ENCODE results near the gene RIPPLY3.
"Not testable (repeated sequence)": the region's sequence is repeated elsewhere in the genome, so short reads cannot be mapped to it uniquely, and the experiment has no call there.

The RIPPLY3 gene

GRCh38 chr21:36999131-36999898, 7.2 kb upstream of the RIPPLY3 start:
- Histone ChIP-seq H3K27me3 (replicated peaks) (no peaks in the 10 kb centered on the region), H3K36me3 (replicated peaks) (no peaks in the 10 kb centered on the region), H3K27ac (no peak overlapping the region), H3K4me3 (ENCODE audit: low read depth, low read length) (no peak overlapping the region)
- in situ Hi-C loops (cut with HindIII; ENCODE audit: low pct_ligation_motif_present, low sequenced_read_pairs), result no loop called here
- no peak for DNase-seq
- no peak for TF ChIP-seq CTCF (IDR thresholded peaks at IDR 0.05; ENCODE audit: low read depth, low read length, missing control alignments)

DNA sequence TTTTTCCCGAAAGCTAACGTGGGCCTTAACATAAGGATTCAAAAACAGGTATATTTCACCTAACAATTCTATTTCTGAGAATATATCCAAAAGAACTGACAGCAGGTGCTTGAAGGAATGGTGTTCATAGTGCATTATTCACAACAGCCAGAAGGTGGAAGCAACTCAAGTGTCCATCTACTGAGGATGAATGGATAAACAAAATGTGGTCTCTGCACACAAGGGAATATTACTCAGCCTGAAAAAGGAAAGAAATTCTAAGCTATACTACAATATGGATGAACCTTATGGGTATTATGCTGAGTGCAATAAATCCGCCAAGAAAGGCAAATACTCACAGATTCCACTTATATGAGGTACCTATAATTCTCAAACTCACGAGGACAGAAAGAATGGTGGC, 6.1 kb upstream of the RIPPLY3 start:
- in situ Hi-C loops (cut with HindIII; ENCODE audit: low pct_ligation_motif_present, low sequenced_read_pairs), result no loop called here
- no peaks in the 10 kb centered on the region for H3K27me3 ChIP-seq (replicated peaks)
- no peak for DNase-seq
- H3K27ac ChIP-seq, result no peak overlapping the region
- no peaks in the 10 kb centered on the region for H3K36me3 ChIP-seq (replicated peaks)
- no peak overlapping the region for H3K4me3 ChIP-seq (ENCODE audit: low read depth, low read length)
- TF ChIP-seq CTCF (IDR thresholded peaks at IDR 0.05; ENCODE audit: low read depth, low read length, missing control alignments), result no peak

DNA sequence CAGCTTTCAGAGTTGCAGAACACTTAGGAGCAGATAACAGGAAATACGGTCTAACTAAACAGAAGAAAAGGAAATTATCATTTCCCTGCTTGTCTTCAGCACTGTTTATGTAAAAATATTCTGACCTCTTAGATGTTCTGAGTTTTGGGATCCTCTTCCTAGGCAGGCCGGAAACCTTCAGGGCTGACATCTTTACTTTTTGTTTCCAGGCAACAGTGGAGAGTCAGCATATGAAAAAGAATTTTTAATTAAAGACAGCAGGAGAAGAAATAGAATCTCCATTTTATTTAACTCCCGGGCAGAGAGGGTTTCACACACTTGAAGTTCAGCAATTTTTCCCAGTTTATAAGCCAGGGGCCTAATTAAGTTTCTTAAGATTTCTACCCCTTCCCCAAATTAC, 5.1 kb upstream of the RIPPLY3 start:
- H3K27me3 ChIP-seq (replicated peaks), result no peaks in the 10 kb centered on the region
- in situ Hi-C loops (cut with HindIII; ENCODE audit: low pct_ligation_motif_present, low sequenced_read_pairs), result no loop called here

GRCh38 chr21:37002851-37003250, 3.7 kb upstream of the RIPPLY3 start:
- DNase-seq; H3K27me3 ChIP-seq (replicated peaks); H3K27ac ChIP-seq; H3K4me3 ChIP-seq (ENCODE audit: low read depth, low read length); in situ Hi-C loops (cut with HindIII; ENCODE audit: low pct_ligation_motif_present, low sequenced_read_pairs); H3K36me3 ChIP-seq (replicated peaks): not testable (repeated sequence)

More for the DNA sequence above, 5.1 kb upstream of the RIPPLY3 start:
- DNase-seq, result no peak
- no peak overlapping the region for H3K4me3 ChIP-seq (ENCODE audit: low read depth, low read length)
- no peak for TF ChIP-seq CTCF (IDR thresholded peaks at IDR 0.05; ENCODE audit: low read depth, low read length, missing control alignments)
- no peak overlapping the region for H3K27ac ChIP-seq
- no peaks in the 10 kb centered on the region for H3K36me3 ChIP-seq (replicated peaks)

GRCh38 chr21:37003917-37004316, 2.6 kb upstream of the RIPPLY3 start:
- H3K27me3 ChIP-seq (replicated peaks), result not testable (repeated sequence)

DNA sequence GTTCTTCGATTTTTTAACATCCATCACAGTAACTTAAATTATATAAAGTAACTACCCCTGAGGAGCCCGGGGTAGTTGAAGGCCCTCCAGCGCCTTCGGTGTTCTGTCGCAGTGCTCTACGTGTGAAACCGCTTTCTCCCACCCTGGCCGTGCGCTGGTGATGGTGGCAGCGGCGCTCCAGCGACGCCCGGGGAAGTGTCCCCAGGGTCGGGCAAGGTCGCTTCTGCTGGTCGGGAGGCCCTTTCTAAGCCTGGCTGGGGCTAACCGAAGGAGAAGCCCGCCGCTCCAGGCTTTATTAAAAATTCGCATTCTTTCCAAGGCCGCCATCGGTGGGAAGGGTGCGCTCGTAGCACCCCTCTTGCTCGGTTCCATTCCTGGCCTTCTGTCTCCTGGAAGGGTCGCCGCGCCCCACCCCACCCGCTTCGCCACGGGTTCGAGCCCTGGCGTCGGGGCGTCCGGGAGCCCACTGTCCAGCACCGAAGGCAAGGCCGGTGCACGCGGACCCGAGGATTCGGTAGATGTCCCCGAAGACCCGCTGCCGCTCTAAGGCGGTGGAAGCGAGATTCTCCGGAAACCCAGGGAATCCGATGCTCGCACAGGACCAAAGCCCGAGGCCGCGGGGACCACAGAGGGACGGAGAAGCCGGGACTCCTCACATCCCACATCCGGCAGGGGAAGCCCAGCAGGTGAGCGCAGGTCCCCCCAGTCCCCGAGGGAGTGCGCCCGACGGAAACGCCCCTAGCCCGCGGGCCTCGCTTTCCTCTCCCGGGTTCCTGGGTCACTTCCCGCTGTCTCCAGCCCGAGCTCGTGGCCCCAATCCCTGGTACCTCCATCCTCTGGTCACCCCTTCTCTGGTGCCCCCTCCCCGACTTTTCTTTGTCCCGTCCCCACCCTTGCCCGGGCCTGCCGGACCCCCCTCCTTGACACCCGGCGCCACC, 685 bp upstream of the RIPPLY3 start:
- Histone ChIP-seq H3K27ac (no peak overlapping the region), H3K27me3 (replicated peaks) (no peaks in the 10 kb centered on the region), H3K4me3 (ENCODE audit: low read depth, low read length) (peak overlapping the region; percentile 45), H3K36me3 (replicated peaks) (no peaks in the 10 kb centered on the region)
- in situ Hi-C loops (cut with HindIII; ENCODE audit: low pct_ligation_motif_present, low sequenced_read_pairs), result no loop called here
- no peak for TF ChIP-seq CTCF (IDR thresholded peaks at IDR 0.05; ENCODE audit: low read depth, low read length, missing control alignments)
- DNase-seq, result no peak

More at GRCh38 chr21:37003917-37004316, 2.6 kb upstream of the RIPPLY3 start:
- in situ Hi-C loops (cut with HindIII; ENCODE audit: low pct_ligation_motif_present, low sequenced_read_pairs); H3K36me3 ChIP-seq (replicated peaks); DNase-seq; H3K27ac ChIP-seq; H3K4me3 ChIP-seq (ENCODE audit: low read depth, low read length): not testable (repeated sequence)
